ENCODE measurements around the gene NFIA.

NFIA gene

DNA sequence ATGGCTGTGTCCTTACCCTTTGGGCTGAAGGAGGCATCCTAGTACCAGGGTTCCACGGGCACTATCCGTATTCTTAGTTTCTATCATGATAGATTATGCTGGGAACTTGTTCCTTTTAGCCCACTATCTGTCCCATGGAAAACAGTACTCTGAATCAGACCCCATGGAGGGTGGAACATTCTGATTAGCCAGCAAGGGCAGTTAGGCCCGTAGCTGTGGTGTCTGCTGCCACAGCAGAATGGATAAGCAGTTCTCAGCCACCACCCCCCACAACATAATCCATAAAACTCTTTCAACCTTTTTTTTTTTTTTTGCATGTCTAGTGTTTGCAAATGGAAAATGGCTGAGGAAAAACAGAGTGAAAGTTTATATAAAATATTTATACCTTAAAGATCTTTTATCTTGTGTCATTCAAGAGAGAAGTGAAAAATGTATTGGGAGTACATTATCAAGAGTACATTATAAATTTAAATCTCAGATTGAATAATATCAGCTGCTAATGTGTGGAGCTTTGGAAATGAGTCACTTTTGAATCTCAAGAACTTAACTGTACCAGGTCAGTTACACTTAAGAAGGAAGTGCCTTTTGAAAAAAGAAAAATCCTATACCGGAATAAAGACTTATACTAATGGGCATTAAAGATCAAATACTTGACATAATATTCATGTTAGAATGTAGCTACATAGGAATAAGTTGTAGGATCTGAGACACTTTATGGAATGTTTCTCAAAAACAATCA, 80.3 kb downstream of the NFIA start:
- no peak for DNase-seq (ENCODE audit: extremely low read depth, low read depth)
- TF ChIP-seq CTCF (IDR thresholded peaks at IDR 0.05; ENCODE audit: low read depth, low read length), result no peak

DNA sequence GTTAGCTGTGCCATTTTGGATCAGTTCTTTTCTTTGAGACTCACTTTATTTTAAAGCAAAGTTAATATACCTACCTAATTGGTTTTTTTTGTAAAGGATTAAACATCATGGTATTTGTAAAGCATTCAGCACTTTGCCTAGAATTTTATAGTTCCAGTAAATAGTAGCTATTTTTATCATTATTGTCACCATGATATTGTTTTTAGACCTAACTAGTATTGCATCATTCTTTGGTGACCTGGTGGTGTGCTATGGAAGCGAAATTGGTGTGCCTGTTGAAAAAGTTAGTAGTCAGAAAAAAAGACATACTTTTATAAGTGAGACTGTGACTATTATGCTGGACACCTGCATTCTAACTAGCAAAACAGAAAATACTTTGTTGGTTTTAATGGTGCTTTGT, 81.0 kb downstream of the NFIA start:
- TF ChIP-seq CTCF (IDR thresholded peaks at IDR 0.05; ENCODE audit: low read depth, low read length), result no peak
- DNase-seq (ENCODE audit: extremely low read depth, low read depth), result no peak

DNA sequence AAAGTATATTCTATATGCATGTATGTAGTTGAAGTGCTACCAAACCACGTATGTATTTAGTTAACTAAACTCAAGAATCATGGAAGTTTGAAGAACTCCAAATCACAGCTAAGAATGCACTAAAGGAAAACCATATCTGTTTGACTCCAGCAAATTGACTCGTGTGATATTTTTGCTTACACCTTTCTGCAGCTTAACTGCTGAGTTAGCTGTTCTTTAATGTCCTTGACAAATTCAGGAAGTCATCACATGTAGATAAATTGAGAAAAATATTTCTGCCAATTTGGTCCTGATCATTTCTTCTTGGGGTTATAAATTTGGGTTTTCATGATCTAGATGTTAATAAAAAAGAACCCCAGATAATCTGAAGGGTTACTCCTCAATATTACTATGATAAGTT, 83.0 kb downstream of the NFIA start:
- no peak for DNase-seq (ENCODE audit: extremely low read depth, low read depth)
- TF ChIP-seq CTCF (IDR thresholded peaks at IDR 0.05; ENCODE audit: low read depth, low read length), result no peak

DNA sequence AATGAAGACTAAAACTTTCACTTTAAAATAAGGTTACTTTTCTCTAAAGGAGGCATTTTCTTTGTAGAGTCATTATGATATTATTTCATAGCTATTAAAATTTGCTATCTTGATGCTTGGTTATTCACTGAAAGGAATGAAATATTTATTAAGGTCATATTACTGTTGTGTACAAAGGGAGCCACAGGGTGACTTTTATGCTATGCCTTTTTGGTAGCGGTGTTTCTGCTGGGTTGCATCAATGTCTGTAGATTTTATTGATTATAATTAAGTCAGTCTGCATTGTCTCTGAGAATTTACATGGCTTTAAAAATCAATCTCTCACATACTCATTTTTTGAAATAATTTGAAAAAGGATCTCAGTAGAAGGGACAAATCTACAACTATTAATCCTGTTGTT, 84.9 kb downstream of the NFIA start:
- DNase-seq (ENCODE audit: extremely low read depth, low read depth), result no peak
- TF ChIP-seq CTCF (IDR thresholded peaks at IDR 0.05; ENCODE audit: low read depth, low read length), result no peak

DNA sequence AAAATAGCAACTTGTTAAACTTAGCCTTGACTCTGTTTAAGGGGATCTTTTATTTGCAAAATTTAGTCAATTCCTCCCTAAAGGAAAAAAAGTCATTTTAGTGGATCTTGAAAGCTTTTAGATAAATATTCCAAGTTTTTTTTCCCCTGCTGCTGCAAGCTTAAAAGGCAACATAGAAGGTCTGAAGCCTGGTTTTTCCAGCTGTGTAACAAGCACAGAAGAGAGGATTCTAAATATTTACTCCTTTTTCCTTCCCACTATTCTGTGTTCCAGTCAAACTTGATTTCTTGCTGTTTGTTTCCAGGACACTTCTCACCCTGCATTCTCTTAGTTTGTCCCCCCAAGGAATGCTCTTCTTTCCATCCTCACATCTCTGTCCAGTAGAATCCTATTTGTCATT, 86.7 kb downstream of the NFIA start:
- no peak for TF ChIP-seq CTCF (IDR thresholded peaks at IDR 0.05; ENCODE audit: low read depth, low read length)
- DNase-seq (ENCODE audit: extremely low read depth, low read depth), result no peak

GRCh38 chr1:61169634-61170033, 87.3 kb downstream of the NFIA start:
- no peak for DNase-seq (ENCODE audit: extremely low read depth, low read depth)
- no peak for TF ChIP-seq CTCF (IDR thresholded peaks at IDR 0.05; ENCODE audit: low read depth, low read length)

- no peak for TF ChIP-seq CTCF (IDR thresholded peaks at IDR 0.05; ENCODE audit: low read depth, low read length)
- DNase-seq (ENCODE audit: extremely low read depth, low read depth), result no peak
Observed at GRCh38 chr1:61170328-61171238, 88.2 kb downstream of the NFIA start.

All from AG09319 (cell line).